GM12873 (cell line): ENCODE results near the gene MAP2K1.

Experiments used
- CTCF ChIP-seq: IDR thresholded peaks from 2 replicates; pipeline ENCODE4 v1.5.1; 2012; ENCODE audit warnings: low read depth, mild to moderate bottlenecking, moderate library complexity, low read length, control low read depth; ENCODE audit not compliant: insufficient read depth; ENCODE audit errors: missing control alignments

Gene MAP2K1

GRCh38 chr15:66419471-66419870 lies 32.8 kb downstream of the MAP2K1 start:
- no peak for TF ChIP-seq CTCF

GRCh38 chr15:66422347-66422746 lies 35.6 kb downstream of the MAP2K1 start:
- TF ChIP-seq CTCF: no peak

- no peak for TF ChIP-seq CTCF
Observed at GRCh38 chr15:66423149-66423548, 36.4 kb downstream of the MAP2K1 start.

GRCh38 chr15:66424963-66425612 lies 38.4 kb downstream of the MAP2K1 start:
- TF ChIP-seq CTCF: no peak

- no peak for TF ChIP-seq CTCF
Observed at GRCh38 chr15:66425837-66426236, 39.1 kb downstream of the MAP2K1 start.

GRCh38 chr15:66429117-66429516 lies 42.4 kb downstream of the MAP2K1 start:
- TF ChIP-seq CTCF: no peak

GRCh38 chr15:66429546-66429945 lies 42.8 kb downstream of the MAP2K1 start:
- TF ChIP-seq CTCF: no peak
